Fibroblast of pulmonary artery (primary cell): ENCODE measurements around the gene LAMTOR5.

Experiments used
- DNase-seq: peaks from one replicate; pipeline ENCODE4 v3.0.0-alpha.2; 2010; ENCODE audit warnings: low read depth
- H3K4me3 ChIP-seq: replicated peaks from 2 replicates; pipeline ENCODE4 v1.5.1; 2011; ENCODE audit warnings: low read depth, mild to moderate bottlenecking, control low read depth, low read length, moderate library complexity
- CTCF ChIP-seq: IDR thresholded peaks from 2 replicates; pipeline ENCODE4 v1.5.1; 2011; ENCODE audit warnings: mild to moderate bottlenecking, control low read depth, low read length, inconsistent platforms; ENCODE audit errors: missing control alignments

The LAMTOR5 gene

DNA sequence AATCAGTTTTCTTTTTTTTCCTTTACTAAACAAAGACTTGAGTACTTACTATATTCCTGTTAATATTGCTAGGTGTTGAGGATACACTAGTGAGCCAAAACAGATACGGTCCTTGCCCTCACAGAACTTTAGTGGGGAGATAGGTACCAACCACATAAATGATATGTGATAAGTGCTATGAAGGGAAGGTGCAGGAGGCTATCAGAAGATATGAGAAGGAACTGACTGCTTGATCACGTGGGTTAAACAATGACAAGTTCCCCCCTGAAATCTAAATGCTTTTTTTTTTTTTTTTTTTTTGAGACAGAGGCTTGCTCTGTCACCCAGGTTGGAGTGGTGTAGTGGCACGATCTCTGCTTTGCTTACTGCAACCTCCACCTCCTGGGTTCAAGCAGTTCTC is 43.3 kb downstream of the LAMTOR5 start:
- no peak overlapping the region for H3K4me3 ChIP-seq
- no peak for TF ChIP-seq CTCF
- DNase-seq: no peak

DNA sequence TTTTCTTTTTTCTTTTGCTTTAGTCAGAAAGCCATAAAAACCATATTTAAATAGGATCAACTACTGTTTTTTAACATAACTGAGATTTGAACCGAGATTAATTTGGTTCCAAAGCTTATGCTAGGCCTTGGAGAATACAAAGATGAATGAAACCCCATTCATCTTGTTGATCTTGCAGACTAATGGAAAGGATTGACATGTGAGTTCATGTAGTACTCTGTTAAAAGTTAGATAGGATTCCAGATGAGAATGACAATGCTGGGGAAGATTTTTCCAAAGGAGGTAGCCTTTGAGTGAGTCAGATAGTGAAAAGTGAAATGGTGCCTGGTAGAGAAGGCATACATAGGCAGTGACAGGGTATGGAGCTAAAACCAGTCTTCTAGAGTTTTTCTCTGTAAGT is 45.6 kb downstream of the LAMTOR5 start:
- H3K4me3 ChIP-seq: no peak overlapping the region
- DNase-seq: no peak
- TF ChIP-seq CTCF: no peak

DNA sequence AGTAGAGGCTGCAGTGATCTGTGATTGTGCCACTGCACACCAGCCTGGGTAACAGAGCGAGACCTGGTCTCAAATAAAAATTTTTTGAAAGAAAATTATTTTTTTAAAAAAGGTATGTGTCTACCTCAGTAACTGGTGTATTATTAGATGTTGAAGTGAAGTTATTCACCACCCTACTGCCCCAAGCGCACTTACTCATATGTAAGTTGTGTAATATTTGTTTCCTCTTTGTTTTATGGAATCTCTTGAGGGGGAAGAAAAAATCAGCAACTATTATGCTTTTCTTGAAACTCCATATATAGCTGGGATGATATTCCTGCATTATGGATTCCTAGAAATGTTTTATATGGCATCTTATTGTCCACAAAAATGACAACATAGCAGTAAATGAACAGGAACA is 47.1 kb downstream of the LAMTOR5 start:
- no peak overlapping the region for H3K4me3 ChIP-seq
- TF ChIP-seq CTCF: no peak
- DNase-seq: peak; percentile 37

DNA sequence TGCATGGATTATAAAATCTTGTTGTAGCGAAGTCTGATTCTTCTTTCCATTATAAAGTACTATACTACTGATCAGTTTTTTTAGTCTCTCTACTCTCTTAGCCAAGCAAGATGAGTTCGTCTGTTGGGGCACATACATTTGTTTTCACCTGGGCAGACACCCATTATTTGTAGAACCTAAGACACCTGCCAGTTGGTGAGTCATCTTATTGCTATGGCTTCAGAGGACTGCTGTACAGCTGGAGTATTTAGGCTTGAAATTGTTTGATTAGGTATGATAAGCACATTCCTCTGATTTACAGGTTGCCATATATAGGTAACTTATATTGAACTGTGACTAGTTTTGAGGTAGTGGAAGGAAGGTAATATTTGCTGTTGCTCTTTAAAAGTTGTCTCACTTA is 51.1 kb downstream of the LAMTOR5 start:
- TF ChIP-seq CTCF: no peak
- DNase-seq: no peak
- no peak overlapping the region for H3K4me3 ChIP-seq

- no peak for TF ChIP-seq CTCF
These were observed 52.2 kb downstream of the LAMTOR5 start for GRCh38 chr1:110355321-110355720.

More at GRCh38 chr1:110355321-110355720, 52.2 kb downstream of the LAMTOR5 start:
- no peak overlapping the region for H3K4me3 ChIP-seq
- DNase-seq: no peak
